ENCODE results near the gene ARHGAP42.

ARHGAP42 gene

GRCh38 chr11:100824041-100824809 lies 137.1 kb downstream of the ARHGAP42 start:
- no peak for TF ChIP-seq CTCF (IDR thresholded peaks at IDR 0.05)

GRCh38 chr11:100825626-100826025 lies 138.5 kb downstream of the ARHGAP42 start:
- TF ChIP-seq CTCF (IDR thresholded peaks at IDR 0.05) = no peak

- TF ChIP-seq CTCF (IDR thresholded peaks at IDR 0.05) = no peak; the same call in 1 of the 2 replicates
Measured at GRCh38 chr11:100827934-100828661, 141.0 kb downstream of the ARHGAP42 start.

GRCh38 chr11:100830274-100830673 lies 143.2 kb downstream of the ARHGAP42 start:
- TF ChIP-seq CTCF (IDR thresholded peaks at IDR 0.05) = no peak

- TF ChIP-seq CTCF (IDR thresholded peaks at IDR 0.05) = no peak
Measured at GRCh38 chr11:100830978-100831732, 144.1 kb downstream of the ARHGAP42 start.

- no peak for TF ChIP-seq CTCF (IDR thresholded peaks at IDR 0.05)
Measured at GRCh38 chr11:100831929-100832494, 144.9 kb downstream of the ARHGAP42 start.

GRCh38 chr11:100832829-100833228 lies 145.7 kb downstream of the ARHGAP42 start:
- TF ChIP-seq CTCF (IDR thresholded peaks at IDR 0.05) = no peak
